UCSD-AML1 (cell line): ENCODE results near the gene ASAH2B.
"Not testable (repeated sequence)": the region's sequence is repeated elsewhere in the genome, so short reads cannot be mapped to it uniquely, and the experiment has no call there.

Experiments used
- DNase-seq: peaks from one replicate; lab custom pipeline; 2025; ENCODE audit not compliant: unreplicated experiment; lab: John Stamatoyannopoulos, UW

ASAH2B gene

DNA sequence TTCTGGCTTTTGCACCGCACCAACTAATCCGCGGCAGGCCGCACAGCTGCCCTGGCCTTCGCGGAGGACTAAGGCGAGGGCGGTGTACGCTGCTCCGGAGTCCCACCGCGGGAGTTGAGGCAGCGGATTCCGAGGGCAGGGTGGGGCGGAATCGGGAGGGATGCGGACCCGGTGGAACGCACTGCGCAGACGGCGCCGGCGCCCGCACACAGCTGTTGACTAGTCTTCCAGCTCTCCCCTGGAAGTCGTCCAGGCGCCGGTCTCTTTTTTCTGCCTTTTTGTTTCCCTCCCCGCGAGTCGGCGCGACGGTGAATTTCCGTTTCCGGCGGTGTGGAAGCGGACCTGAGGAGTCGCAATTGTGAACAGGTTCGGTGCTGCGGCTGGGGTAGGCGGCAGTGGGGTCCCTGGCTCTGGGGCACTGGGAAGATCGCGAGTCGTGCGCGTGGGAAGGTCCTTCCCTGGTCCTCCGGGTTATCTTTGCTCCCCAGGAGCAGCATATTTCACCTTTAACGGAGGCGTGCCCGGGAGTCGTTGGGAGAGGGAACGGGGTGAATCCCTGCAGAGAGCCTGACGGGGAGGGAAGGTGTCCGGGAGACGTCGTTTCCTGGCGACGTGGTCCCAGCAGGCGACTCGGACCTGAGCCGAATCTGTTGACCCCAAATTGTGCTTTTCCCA lies at the start of gene ASAH2B:
ASAH2B (plus strand) TSS at position 319 of the 675 bp plus-strand sequence. CDS start 5,195 bp downstream, outside the sequence.
- DNase-seq: peak; percentile 39

GRCh38 chr10:50697819-50698218 lies 41.9 kb upstream of the ASAH2B start:
- not testable (repeated sequence) for DNase-seq

DNA sequence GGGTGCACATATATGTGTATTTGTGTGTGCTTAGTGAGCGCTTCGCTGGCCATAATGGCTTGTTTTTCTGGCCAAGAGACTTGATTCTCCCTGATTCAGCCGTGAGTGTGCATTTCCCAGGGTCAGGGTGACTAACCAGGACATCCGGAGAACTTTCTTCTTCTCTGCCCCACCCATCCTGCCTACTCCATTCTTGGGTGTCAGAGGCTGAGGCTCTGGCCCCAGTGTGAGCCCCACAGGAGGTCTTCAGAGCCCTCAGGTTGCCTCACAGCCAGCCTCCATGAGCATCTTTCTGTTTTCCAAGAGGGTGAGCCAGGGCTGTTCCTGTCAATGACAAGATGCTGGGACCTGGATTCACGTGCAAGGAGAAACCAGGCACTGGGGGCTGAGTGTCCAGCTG lies 37.8 kb upstream of the ASAH2B start:
- not testable (repeated sequence) for DNase-seq

- not testable (repeated sequence) for DNase-seq
Observed at GRCh38 chr10:50702997-50703396, 36.7 kb upstream of the ASAH2B start.

DNA sequence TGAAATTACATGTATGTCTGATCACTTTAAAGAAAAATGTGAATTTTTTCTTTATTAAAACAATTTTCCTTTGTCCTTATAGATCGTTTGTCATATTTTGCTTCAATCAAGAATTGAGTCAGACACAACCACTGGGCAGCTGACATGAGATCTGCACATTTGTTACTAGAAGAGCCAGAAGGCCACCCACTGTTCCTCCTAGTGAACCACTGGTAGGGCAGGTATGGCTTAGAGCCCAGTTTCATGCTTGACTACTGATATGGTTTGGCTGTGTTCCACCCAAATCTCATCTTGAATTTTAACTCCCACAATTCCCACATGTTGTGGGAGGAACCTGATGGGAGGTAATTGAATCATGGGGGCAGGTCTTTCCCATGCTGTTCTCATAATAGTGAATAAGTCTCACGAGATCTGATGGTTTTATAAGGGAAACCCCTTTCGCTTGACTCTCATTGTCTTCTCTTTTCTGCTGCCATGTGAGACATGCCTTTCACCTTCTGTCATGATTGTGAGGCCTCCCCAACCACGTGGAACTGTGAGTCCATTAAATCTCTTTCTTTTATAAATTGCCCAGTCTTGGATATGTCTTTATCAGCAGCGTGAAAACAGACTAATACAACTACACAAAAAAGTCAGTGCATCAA lies 35.2 kb upstream of the ASAH2B start:
- not testable (repeated sequence) for DNase-seq

- not testable (repeated sequence) for DNase-seq
Observed at GRCh38 chr10:50706006-50706405, 33.7 kb upstream of the ASAH2B start.

DNA sequence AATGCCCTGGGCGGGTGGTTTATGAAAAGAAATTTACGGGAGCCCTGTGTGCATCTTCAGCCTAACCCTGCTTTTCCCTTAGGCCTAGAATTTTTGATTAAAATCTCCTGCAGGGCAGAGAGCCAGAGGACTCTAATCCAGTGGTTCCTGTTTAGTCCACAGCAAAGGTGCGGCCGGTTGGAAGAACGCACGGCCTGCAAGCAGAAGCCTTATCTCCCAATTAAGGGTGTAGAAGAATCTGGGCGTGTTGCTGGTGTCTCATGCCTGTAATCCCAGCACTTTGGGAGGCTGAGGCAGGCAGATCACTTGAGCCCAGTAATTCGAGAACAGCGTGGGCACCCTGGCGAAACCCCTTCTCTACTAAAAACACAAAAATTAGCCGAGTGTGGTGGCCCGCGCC lies 29.5 kb upstream of the ASAH2B start:
- not testable (repeated sequence) for DNase-seq

- DNase-seq: not testable (repeated sequence)
Observed at GRCh38 chr10:50723812-50724211, 15.9 kb upstream of the ASAH2B start.

DNA sequence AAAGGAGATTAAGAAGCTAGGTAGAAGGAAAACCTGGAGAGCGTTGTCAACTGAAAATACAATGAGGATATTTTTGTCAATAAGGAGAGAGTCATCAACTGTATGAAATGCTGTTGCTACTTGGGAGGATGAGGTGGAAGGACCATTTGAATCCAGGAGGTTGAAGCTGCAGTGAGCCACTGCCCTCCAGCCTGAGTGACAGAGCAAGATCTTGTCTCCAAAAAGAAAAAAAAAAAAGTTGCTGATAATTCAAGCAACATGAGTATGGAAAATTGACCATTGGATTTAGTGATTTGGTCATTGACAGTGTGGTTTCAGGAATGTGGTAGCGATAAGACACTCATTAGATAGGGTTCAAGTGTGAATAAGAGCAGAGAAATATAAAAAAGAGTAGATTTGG lies 11.6 kb upstream of the ASAH2B start:
- DNase-seq: not testable (repeated sequence)

DNA sequence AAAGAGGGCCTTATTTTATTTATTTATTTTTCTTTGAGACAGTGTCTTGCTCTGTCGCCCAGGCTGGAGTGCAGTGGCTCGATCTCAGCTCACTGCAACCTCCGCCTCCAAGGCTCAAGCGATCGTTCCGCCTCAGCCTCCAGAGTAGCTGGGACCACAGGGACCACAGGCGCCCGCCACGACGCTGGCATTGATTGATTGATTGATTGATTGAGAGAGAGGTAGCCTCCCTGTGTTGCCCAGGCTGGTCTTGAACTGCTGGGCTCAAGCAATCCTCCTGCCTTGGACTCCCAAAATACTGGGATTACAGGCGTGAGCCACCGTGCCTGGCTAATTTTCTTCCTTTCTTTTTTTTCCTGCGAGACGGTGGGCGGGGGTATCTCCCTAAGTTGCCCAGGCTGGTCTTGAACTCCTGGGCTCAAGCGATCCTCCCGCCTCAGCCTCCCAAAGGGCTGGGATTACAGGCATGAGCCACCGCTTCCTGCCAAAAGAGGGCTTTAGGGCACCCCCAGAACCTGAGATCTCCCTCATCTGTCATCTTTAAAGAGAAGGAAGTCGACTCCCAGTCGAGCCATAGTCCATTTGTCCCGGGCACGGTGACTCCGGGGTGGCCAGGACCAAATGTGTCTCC lies 634 bp upstream of the ASAH2B start:
- not testable (repeated sequence) for DNase-seq

DNA sequence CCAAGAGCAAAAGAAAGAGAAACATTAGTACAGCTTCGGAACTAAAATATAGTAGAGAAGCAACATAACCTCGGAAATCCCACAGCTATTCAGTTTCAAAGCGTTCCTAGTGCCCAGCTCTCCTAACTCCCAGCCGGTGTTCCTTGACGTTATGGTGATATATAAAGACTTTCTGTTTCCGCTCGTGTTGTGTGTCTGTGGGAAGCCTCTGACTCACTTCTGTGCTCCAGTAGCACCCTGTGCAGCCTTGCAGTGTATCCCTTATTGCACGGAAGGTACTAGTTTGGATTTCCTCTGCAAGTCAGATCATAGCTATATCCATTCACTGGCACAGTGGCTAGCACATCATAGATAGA lies 535 bp downstream of the ASAH2B start:
- no peak for DNase-seq

GRCh38 chr10:50742820-50743219 lies 3.1 kb downstream of the ASAH2B start:
- not testable (repeated sequence) for DNase-seq

GRCh38 chr10:50766774-50767513 lies 27.2 kb downstream of the ASAH2B start:
- DNase-seq: not testable (repeated sequence)

GRCh38 chr10:50772042-50772441 lies 32.3 kb downstream of the ASAH2B start:
- not testable (repeated sequence) for DNase-seq

GRCh38 chr10:50774868-50775267 lies 35.1 kb downstream of the ASAH2B start:
- not testable (repeated sequence) for DNase-seq

- DNase-seq: not testable (repeated sequence)
Observed at GRCh38 chr10:50780036-50780435, 40.3 kb downstream of the ASAH2B start.

DNA sequence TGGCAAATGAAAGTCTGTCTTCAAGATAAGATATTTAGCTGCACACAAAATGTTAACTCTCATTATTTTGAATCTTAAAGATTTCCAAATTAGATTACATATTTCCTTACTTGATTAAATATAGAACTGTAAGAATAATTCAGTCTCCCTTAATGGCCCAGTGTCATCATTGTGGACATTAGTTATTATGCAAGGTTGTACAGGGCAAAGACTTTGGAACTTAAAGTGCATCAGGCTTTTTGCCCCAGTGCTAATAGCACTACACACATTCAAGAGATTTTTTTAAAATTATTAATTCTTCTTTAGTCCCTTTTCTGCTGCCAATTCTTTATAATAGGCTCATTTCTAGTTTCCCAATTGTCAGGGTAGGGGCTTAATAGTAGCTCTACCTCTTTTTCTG lies 42.3 kb downstream of the ASAH2B start:
- not testable (repeated sequence) for DNase-seq

DNA sequence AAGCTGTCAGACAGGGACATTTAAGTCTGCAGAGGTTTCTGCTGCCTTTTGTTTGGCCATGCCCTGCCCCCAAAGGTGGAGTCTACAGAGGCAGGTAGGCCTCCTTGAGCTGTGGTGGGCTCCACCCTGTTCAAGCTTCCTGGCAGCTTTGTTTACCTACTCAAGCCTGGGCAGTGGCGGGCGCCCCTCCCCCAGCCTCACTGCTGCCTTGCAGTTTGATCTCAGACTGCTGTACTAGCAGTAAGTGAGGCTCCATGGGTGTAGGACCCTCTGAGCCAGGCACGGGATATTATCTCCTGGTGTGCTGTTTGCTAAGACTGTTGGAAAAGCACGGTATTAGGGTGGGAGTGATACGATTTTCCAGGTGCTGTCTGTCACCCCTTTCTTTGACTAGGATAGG lies 48.2 kb downstream of the ASAH2B start:
- DNase-seq: not testable (repeated sequence)

GRCh38 chr10:50788951-50789945 lies 49.5 kb downstream of the ASAH2B start:
- DNase-seq: no peak

- no peak for DNase-seq
Observed at GRCh38 chr10:50794490-50794889, 54.8 kb downstream of the ASAH2B start.
